ENCODE measurements around the gene CDC16.

DNA sequence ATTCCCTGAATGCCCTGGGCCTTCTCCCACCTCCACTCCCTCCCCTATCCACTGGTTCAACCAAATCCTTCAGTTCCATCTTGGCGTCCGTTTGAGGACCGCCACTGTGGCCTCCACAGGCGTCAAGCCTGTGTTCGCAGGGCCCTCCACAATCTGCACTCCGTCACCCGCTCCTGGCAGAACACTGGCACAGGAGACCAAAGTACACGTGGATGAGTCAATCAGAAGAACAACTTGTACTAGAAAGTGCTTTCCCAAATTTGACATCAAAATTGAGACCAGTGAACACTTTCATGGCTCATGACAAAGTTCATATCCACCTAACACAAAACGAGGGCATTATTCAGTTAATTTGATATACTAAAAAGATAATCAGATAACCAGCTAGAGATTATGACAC lies 6.5 kb upstream of the CDC16 start:
- TF ChIP-seq CTCF (IDR thresholded peaks at IDR 0.05) (no peak), POLR2A (IDR thresholded peaks at IDR 0.05) (no peak), POLR2AphosphoS5 (IDR thresholded peaks at IDR 0.05) (no peak)

Measured in gastroesophageal sphincter (tissue), 3 donors.